ENCODE results near the gene PLIN4.

- TF ChIP-seq POLR2A (IDR thresholded peaks at IDR 0.05; ENCODE audit: low read depth, low read length) (no peak), CTCF (IDR thresholded peaks at IDR 0.05; ENCODE audit: extremely low read depth in 1 of 2, insufficient read depth in 1 of 2, low read depth in 1 of 2, low read length in 2 of 2) (no peak), JUN (IDR thresholded peaks at IDR 0.05; ENCODE audit: borderline replicate concordance, insufficient read depth, insufficient read length, low read depth) (no peak), POLR2AphosphoS5 (IDR thresholded peaks at IDR 0.05; ENCODE audit: insufficient read depth, low read depth, low read length) (no peak), EZH2 (IDR thresholded peaks at IDR 0.05; ENCODE audit: borderline replicate concordance, low read depth, low read length, severe bottlenecking) (no peak), FOS (IDR thresholded peaks at IDR 0.05; ENCODE audit: borderline replicate concordance, insufficient read depth, low read length) (no peak), MAX (IDR thresholded peaks at IDR 0.05; ENCODE audit: insufficient read depth, insufficient read length) (no peak), MYC (IDR thresholded peaks at IDR 0.05; ENCODE audit: low read depth, low read length) (no peak)
Measured at GRCh38 chr19:4513248-4513647, 5.0 kb downstream of the PLIN4 start.
